Measurements from ENCODE around the gene NACAD.

DNA sequence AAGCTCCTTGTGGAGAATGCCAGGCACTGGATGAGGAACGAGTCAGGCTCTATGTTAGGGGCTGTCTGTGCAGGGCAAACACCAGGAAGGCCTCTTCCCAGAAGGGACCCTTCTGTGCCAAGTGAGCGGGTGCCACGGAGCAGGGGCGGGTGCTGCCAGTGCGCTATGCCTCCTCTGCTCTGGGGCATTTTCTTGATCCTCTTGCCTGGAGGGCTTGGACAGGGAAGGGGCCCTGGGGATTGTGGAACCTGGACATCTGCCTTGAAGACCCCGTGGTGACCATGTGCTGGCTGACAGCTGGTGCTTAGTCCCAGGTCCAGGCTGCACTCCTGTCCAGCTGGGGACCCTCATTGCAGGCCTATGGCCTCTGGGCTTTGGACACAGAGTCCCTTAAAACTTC lies 38.2 kb upstream of the NACAD start:
- TF ChIP-seq, protein P1, sequence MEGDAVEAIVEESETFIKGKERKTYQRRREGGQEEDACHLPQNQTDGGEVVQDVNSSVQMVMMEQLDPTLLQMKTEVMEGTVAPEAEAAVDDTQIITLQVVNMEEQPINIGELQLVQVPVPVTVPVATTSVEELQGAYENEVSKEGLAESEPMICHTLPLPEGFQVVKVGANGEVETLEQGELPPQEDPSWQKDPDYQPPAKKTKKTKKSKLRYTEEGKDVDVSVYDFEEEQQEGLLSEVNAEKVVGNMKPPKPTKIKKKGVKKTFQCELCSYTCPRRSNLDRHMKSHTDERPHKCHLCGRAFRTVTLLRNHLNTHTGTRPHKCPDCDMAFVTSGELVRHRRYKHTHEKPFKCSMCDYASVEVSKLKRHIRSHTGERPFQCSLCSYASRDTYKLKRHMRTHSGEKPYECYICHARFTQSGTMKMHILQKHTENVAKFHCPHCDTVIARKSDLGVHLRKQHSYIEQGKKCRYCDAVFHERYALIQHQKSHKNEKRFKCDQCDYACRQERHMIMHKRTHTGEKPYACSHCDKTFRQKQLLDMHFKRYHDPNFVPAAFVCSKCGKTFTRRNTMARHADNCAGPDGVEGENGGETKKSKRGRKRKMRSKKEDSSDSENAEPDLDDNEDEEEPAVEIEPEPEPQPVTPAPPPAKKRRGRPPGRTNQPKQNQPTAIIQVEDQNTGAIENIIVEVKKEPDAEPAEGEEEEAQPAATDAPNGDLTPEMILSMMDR (conservative IDR thresholded peaks at IDR 0.05 in 1 of 2, IDR thresholded peaks at IDR 0.05 in 1 of 2; ENCODE audit: extremely low read depth in 1 of 2, insufficient read depth in 1 of 2, low read depth in 1 of 2, low read length in 2 of 2): no peak
- TF ChIP-seq EZH2 (IDR thresholded peaks at IDR 0.05; ENCODE audit: borderline replicate concordance, low read length): no peak

Measured in mammary epithelial cell (primary cell).